Aorta (tissue), 5 donors: ENCODE measurements around the gene TAOK3. TPM values are rescaled to one million over a fixed set of nuclear protein-coding genes. Genes with fewer than 3 reads are reported as not detected.

Experiments used
- ATAC-seq: fragments of 200-7000 bp; cut with Tn5 transposase; one replicate; pipeline ENCODE4 v1.9.1; 2022; ENCODE audit warnings: moderate library complexity; ENCODE audit not compliant: low FRiP score
- DNase-seq, 2 donors: peaks; one replicate each; pipeline ENCODE4 v3.0.0-alpha.2; 2020
- H3K27ac ChIP-seq, 2 donors: one replicate each; pipeline ENCODE4 v1.5.1; 2013; ENCODE audit warnings: low read length in 2 of 2, mild to moderate bottlenecking in 2 of 2, moderate library complexity in 2 of 2, control low read depth in 1 of 2, inconsistent platforms in 1 of 2, low read depth in 1 of 2
- H3K27me3 ChIP-seq, 2 donors: one replicate each; pipeline ENCODE4 v1.6.1; 2013; ENCODE audit warnings: control low read depth in 1 of 2, low read length in 1 of 2, mild to moderate bottlenecking in 1 of 2, moderate library complexity in 1 of 2; ENCODE audit not compliant: insufficient read depth in 2 of 2, control insufficient read depth in 1 of 2
- H3K36me3 ChIP-seq, 2 donors: one replicate each; pipeline ENCODE4 v1.6.1; 2013; ENCODE audit warnings: control low read depth in 1 of 2, low read length in 1 of 2, mild to moderate bottlenecking in 1 of 2; ENCODE audit not compliant: insufficient read depth in 2 of 2, control insufficient read depth in 1 of 2
- H3K4me1 ChIP-seq, 2 donors: one replicate each; pipeline ENCODE4 v1.6.1; 2013; ENCODE audit warnings: low read length in 2 of 2, control low read depth in 1 of 2, mild to moderate bottlenecking in 1 of 2, moderate library complexity in 1 of 2; ENCODE audit not compliant: insufficient read depth in 2 of 2, control insufficient read depth in 1 of 2
- H3K4me3 ChIP-seq, 2 donors: one replicate each; pipeline ENCODE4 v1.5.1; 2013; ENCODE audit warnings: low read length in 2 of 2, control low read depth in 1 of 2, mild to moderate bottlenecking in 1 of 2
- H3K9me3 ChIP-seq: one replicate; pipeline ENCODE4 v1.6.1; 2013; ENCODE audit warnings: mild to moderate bottlenecking, low read length; ENCODE audit not compliant: control insufficient read depth
- WGBS, 2 donors: extraction: QIAGEN DNeasy Blood & Tissue Kit; methylation state at CpG; one replicate each; pipeline ENCODE4 v1.1.7; 2013; 5-methylcytosine and 5-hydroxymethylcytosine counted together
- intact Hi-C, 2 donors: fragments of 100-400 bp; cut with DNase I; formaldehyde crosslinking; loops; one replicate each; pipeline versions ENCODE4 v1.14.2 to v1.15.0; 2022
- polyA plus RNA-seq, 2 donors: library from polyadenylated mRNA; stranded (reverse); fragments of 200-250 nt; gene quantifications; one replicate each; pipeline ENCODE4 v1.2.3, GENCODE V29; 2013
- total RNA-seq, 2 donors: library from RNA; stranded (reverse); fragmentation: NEBNext Ultra II Directional; extraction: Animal tissue kit (Norgen Biotek cat#: 25700); gene quantifications; one replicate each; pipeline ENCODE4 v1.2.1, GENCODE V29; 2021
- donor health status: healthy with polysubstance abuse.
- donor health status: Bipolar disorder and iron deficiency.
- donor health status: DM: no; HTN: no; CAD: no.
- donor health status: DM: no; HTN: no; CAD: no.
- donor health status: DM: yes; HTN: yes; CAD: no.

Gene TAOK3
- total and polyA plus RNA-seq, 4 donors: 14.9 to 45.4 (median 31.0) TPM

- Histone ChIP-seq H3K9me3 (no peaks in the 10 kb centered on the region), H3K27ac (no peak overlapping the region), H3K4me1 (no peaks in the 10 kb centered on the region), H3K36me3 (no peaks in the 10 kb centered on the region), H3K27me3 (no peaks in the 10 kb centered on the region), H3K4me3 (no peak overlapping the region)
- intact Hi-C loops: no loop called here
- DNase-seq: no peak
- no peak for ATAC-seq
- WGBS, 2 donors: 85% methylated on average over 10 of the region's 10 CpGs
These were observed 253.2 kb downstream of the TAOK3 start for GRCh38 chr12:118119449-118119879.

- no peak overlapping the region for H3K4me3 ChIP-seq
- H3K36me3 ChIP-seq: no peaks in the 10 kb centered on the region
- H3K27ac ChIP-seq: no peak overlapping the region
- 87 to 100% methylated on average over 1 of the region's 1 CpG for WGBS, 2 donors
- ATAC-seq: no peak
- intact Hi-C loops: no loop called here
- H3K4me1 ChIP-seq: no peaks in the 10 kb centered on the region
- no peak for DNase-seq
- no peaks in the 10 kb centered on the region for H3K27me3 ChIP-seq
- H3K9me3 ChIP-seq: no peaks in the 10 kb centered on the region
These were observed 263.6 kb downstream of the TAOK3 start for GRCh38 chr12:118109088-118109487.

- no peaks in the 10 kb centered on the region for H3K4me1 ChIP-seq
- ATAC-seq (no peak), DNase-seq (no peak)
- H3K27me3 ChIP-seq: no peaks in the 10 kb centered on the region
- H3K4me3 ChIP-seq: no peak overlapping the region
- H3K9me3 ChIP-seq: no peaks in the 10 kb centered on the region
- 91 to 92% methylated on average over 8 of the region's 8 CpGs for WGBS, 2 donors
- no peaks in the 10 kb centered on the region for H3K36me3 ChIP-seq
- H3K27ac ChIP-seq: no peak overlapping the region
- intact Hi-C loops: no loop called here
These were observed 265.0 kb downstream of the TAOK3 start for GRCh38 chr12:118107694-118108093.

GRCh38 chr12:118107011-118107410, 265.7 kb downstream of the TAOK3 start:
- intact Hi-C loops: no loop called here
- Histone ChIP-seq H3K36me3 (no peaks in the 10 kb centered on the region), H3K4me1 (no peaks in the 10 kb centered on the region), H3K27ac (no peak overlapping the region), H3K27me3 (no peaks in the 10 kb centered on the region), H3K4me3 (no peak overlapping the region), H3K9me3 (no peaks in the 10 kb centered on the region)
- DNase-seq (no peak), ATAC-seq (no peak)
- 71 to 87% methylated on average over 4 of the region's 4 CpGs for WGBS, 2 donors

DNA sequence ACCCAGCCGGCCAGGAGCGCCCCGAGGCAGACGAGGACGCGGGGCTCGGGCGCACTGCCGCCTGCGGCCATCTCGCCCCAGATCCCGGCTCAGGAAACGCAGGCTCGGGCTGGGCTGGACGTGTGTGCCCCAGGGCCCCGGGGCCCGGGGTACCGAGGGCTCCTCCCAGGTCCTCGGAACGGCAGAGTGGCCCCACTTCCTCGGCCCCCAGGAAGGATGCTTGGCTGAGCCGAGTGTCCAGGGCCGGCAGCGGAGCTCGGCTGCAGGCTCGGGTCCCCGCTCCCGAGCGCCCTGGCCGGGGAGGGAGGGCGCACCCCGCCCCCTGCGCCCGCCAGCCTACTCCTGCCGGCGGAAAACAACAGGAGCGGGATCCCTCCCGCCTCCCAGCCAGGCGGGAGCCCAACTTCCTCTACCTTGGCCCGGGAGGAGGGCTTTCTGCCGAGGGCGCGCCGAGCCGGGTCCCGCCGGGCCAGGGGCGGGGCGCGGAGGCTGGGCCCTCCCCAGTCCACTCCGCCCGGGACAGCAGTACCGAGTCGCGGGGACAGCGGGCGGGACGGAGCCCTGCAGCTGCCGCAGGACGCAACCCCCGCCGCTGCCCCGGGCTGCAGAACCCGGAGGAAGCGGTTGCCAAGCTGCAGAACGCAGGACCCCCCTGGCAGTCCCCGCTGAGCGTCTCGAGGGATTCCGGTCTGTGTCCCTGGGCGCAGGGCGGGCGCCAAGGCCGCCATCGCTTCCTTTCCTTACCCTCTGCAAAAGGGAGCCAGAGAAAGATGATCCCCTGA, 268.9 kb downstream of the TAOK3 start, which contains the start of gene VSIG10:
VSIG10 (minus strand) TSS at position 411 of the 782 bp plus-strand sequence; CDS start at position 71, 340 bp downstream.
- H3K27me3 ChIP-seq: no peaks in the 10 kb centered on the region
- H3K9me3 ChIP-seq: no peaks in the 10 kb centered on the region
- H3K36me3 ChIP-seq: no peaks in the 10 kb centered on the region
- intact Hi-C loops: loop anchor here (2.0 to 5.0 kb wide), 2 partner anchors 41 to 89 kb away; partner anchors contain the start of gene WSB2 (in 2 of the 2)
- peak within 1 kb of the TSS; percentile 70 to 80 for H3K4me3 ChIP-seq
- H3K27ac ChIP-seq: peak within 1 kb of the TSS in 1 of 2 donors; percentile 52
- DNase-seq (peak; percentile 79 to 88), ATAC-seq (peak; percentile 94)
- WGBS, 2 donors: 0% methylated on average over 56 to 75 of the region's 75 CpGs
- H3K4me1 ChIP-seq: no peaks in the 10 kb centered on the region

- DNase-seq: peak in 1 of 2 donors; percentile 78
- ATAC-seq: no peak
- Histone ChIP-seq H3K4me3 (peak overlapping the region; percentile 70 to 80), H3K4me1 (no peaks in the 10 kb centered on the region), H3K27ac (peak overlapping the region in 1 of 2 donors; percentile 10), H3K36me3 (no peaks in the 10 kb centered on the region), H3K9me3 (no peaks in the 10 kb centered on the region), H3K27me3 (no peaks in the 10 kb centered on the region)
- WGBS, 2 donors: 0 to 1% methylated on average over 29 to 32 of the region's 32 CpGs
- intact Hi-C loops: loop anchor here (2.0 to 5.0 kb wide), 2 partner anchors 41 to 88 kb away; partner anchors contain the start of gene WSB2 (in 2 of the 2)
These were observed 269.5 kb downstream of the TAOK3 start for GRCh38 chr12:118103201-118103600.

GRCh38 chr12:118102609-118103008, 270.1 kb downstream of the TAOK3 start:
- Histone ChIP-seq H3K27me3 (no peaks in the 10 kb centered on the region), H3K9me3 (no peaks in the 10 kb centered on the region), H3K4me1 (no peaks in the 10 kb centered on the region), H3K27ac (no peak overlapping the region), H3K4me3 (no peak overlapping the region), H3K36me3 (no peaks in the 10 kb centered on the region)
- DNase-seq: no peak
- intact Hi-C loops: loop anchor here (2.0 to 5.0 kb wide), 2 partner anchors 40 to 88 kb away; partner anchors contain the start of gene WSB2 (in 2 of the 2)
- 68 to 69% methylated on average over 5 of the region's 5 CpGs for WGBS, 2 donors
- ATAC-seq: no peak

DNA sequence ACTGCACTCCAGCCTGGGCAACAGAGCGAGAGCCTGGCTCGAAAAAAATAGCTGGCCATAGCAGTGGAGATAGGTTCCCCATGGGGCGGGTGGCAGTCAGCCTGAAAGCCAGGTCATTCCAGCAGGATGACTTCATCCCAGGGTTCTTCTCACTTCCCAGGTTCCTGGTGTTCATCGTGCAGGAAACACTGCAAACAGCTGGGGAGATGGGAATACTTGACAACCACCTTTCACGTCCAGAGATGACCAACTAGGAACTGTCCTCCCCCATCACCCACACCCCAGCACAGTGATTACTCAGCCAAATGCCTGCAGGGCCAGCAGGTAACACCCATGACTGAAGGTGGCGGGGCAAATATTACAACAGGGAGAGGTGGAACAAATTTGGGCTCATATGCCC, 270.6 kb downstream of the TAOK3 start:
- DNase-seq (no peak), ATAC-seq (no peak)
- Histone ChIP-seq H3K27ac (no peak overlapping the region), H3K4me3 (no peak overlapping the region), H3K9me3 (no peaks in the 10 kb centered on the region), H3K36me3 (no peaks in the 10 kb centered on the region), H3K4me1 (no peaks in the 10 kb centered on the region), H3K27me3 (no peaks in the 10 kb centered on the region)
- 66 to 67% methylated on average over 6 of the region's 6 CpGs for WGBS, 2 donors
- intact Hi-C loops: loop anchor here (2.0 to 5.0 kb wide), 2 partner anchors 40 to 87 kb away; partner anchors contain the start of gene WSB2 (in 2 of the 2)

DNA sequence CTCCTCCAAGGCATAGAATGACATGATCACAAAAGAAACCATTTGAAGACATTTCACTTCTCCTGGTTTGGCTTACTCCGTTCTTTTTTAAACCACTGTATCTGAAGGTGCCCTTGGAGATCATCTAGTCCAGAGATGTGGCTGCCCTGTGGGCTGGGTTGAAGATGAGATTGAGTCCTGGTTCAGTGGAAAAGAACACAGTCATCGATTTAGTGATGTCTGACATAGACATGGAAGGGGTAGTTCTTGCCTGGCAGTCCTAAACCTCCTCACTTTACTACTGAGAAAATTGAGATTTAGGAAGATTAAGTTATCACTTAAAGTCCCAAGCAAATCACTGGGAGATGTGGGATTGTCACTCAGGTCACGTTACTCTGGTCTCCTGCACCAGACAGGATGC, 271.7 kb downstream of the TAOK3 start:
- H3K27me3 ChIP-seq: no peaks in the 10 kb centered on the region
- H3K27ac ChIP-seq: no peak overlapping the region
- ATAC-seq: no peak
- DNase-seq: no peak
- no peak overlapping the region for H3K4me3 ChIP-seq
- no peaks in the 10 kb centered on the region for H3K9me3 ChIP-seq
- 92 to 93% methylated on average over 3 of the region's 3 CpGs for WGBS, 2 donors
- intact Hi-C loops: loop anchor here (5.0 kb wide), 1 partner anchor 39 kb away; the partner anchor contains the start of gene WSB2 (in 2 of the 2)
- H3K36me3 ChIP-seq: no peaks in the 10 kb centered on the region
- no peaks in the 10 kb centered on the region for H3K4me1 ChIP-seq
